Neutrophil (primary cell): ENCODE measurements around the gene SLC44A4.
"Not testable (repeated sequence)": the region's sequence is repeated elsewhere in the genome, so short reads cannot be mapped to it uniquely, and the experiment has no call there.

Source experiments
- H3K27ac ChIP-seq: fragments of 200-600 bp; sonication (generic); 2 replicates; pipeline ENCODE4 v1.5.1; 2016; ENCODE audit warnings: mild to moderate bottlenecking, moderate library complexity
- H3K27me3 ChIP-seq: fragments of 200-600 bp; sonication (generic); 2 replicates; pipeline ENCODE4 v1.6.0; 2016; ENCODE audit warnings: mild to moderate bottlenecking
- H3K36me3 ChIP-seq: fragments of 200-600 bp; sonication (generic); 2 replicates; pipeline ENCODE4 v1.5.1; 2017
- H3K4me1 ChIP-seq, 2 experiments: fragments of 200-600 bp in 1 of 2; sonication (generic) in 1 of 2; 1 replicate in 1 of 2; 2 replicates in 1 of 2; pipeline versions ENCODE4 v1.5.1 to v1.6.1; 2013 to 2016; ENCODE audit warnings: low read depth in 1 of 2, low read length in 1 of 2, mild to moderate bottlenecking in 1 of 2, moderate library complexity in 1 of 2; ENCODE audit not compliant: control insufficient read depth in 1 of 2, insufficient read depth in 1 of 2
- H3K4me3 ChIP-seq, 2 experiments: fragments of 200-600 bp in 1 of 2; sonication (generic) in 1 of 2; 1 replicate in 1 of 2; 2 replicates in 1 of 2; pipeline ENCODE4 v1.5.1; 2013 to 2016; ENCODE audit warnings: low read depth in 1 of 2, low read length in 1 of 2, mild to moderate bottlenecking in 1 of 2, moderate library complexity in 1 of 2
- H3K9me3 ChIP-seq: fragments of 200-600 bp; sonication (generic); 2 replicates; pipeline ENCODE4 v1.5.1; 2016
- CTCF ChIP-seq: fragments of 200-600 bp; sonication (generic); IDR thresholded peaks from 2 replicates; pipeline ENCODE4 v1.5.1; 2016; ENCODE audit warnings: antibody characterized with exemption

SLC44A4 gene

GRCh38 chr6:31874084-31874670 is 4.6 kb downstream of the SLC44A4 start:
- Histone ChIP-seq H3K27ac (no peak overlapping the region), H3K4me3 (no peak overlapping the region), H3K27me3 (peaks cover 1% of the 10 kb centered on the region), H3K9me3 (no peaks in the 10 kb centered on the region), H3K4me1 (no peaks in the 10 kb centered on the region), H3K36me3 (no peaks in the 10 kb centered on the region)
- TF ChIP-seq CTCF = no peak

GRCh38 chr6:31871046-31871659 is 7.6 kb downstream of the SLC44A4 start:
- Histone ChIP-seq H3K27me3 (peaks cover 8% of the 10 kb centered on the region), H3K4me1 (no peaks in the 10 kb centered on the region), H3K4me3 (no peak overlapping the region), H3K36me3 (no peaks in the 10 kb centered on the region), H3K27ac (no peak overlapping the region), H3K9me3 (no peaks in the 10 kb centered on the region)
- TF ChIP-seq CTCF = no peak

GRCh38 chr6:31870385-31870921 is 8.3 kb downstream of the SLC44A4 start:
- H3K27me3 ChIP-seq = peaks cover 8% of the 10 kb centered on the region
- H3K36me3 ChIP-seq = no peaks in the 10 kb centered on the region
- H3K9me3 ChIP-seq = no peaks in the 10 kb centered on the region
- H3K4me1 ChIP-seq = no peaks in the 10 kb centered on the region
- TF ChIP-seq CTCF = no peak
- no peak overlapping the region for H3K27ac ChIP-seq
- no peak overlapping the region for H3K4me3 ChIP-seq

- Histone ChIP-seq H3K9me3 (no peaks in the 10 kb centered on the region), H3K4me1 (no peaks in the 10 kb centered on the region), H3K4me3 (no peak overlapping the region), H3K27me3 (peaks cover 8% of the 10 kb centered on the region), H3K36me3 (no peaks in the 10 kb centered on the region), H3K27ac (no peak overlapping the region)
- no peak for TF ChIP-seq CTCF
Measured at GRCh38 chr6:31869343-31869742, 9.5 kb downstream of the SLC44A4 start.

- H3K27me3 ChIP-seq, H3K4me3 ChIP-seq, H3K4me1 ChIP-seq, H3K27ac ChIP-seq, H3K36me3 ChIP-seq, H3K9me3 ChIP-seq: not testable (repeated sequence)
Measured at GRCh38 chr6:31868658-31868971, 10.2 kb downstream of the SLC44A4 start.
